ENCODE data around the gene RABEP2. TPM values are rescaled to one million over a fixed set of nuclear protein-coding genes. Genes with fewer than 3 reads are reported as not detected.
"Not testable (repeated sequence)": the region's sequence is repeated elsewhere in the genome, so short reads cannot be mapped to it uniquely, and the experiment has no call there.

Gene RABEP2
- total RNA-seq, 1 experiment from 2014 or later: 48.5 TPM

- H2AFZ ChIP-seq: no peak overlapping the region
- no peaks in the 10 kb centered on the region for H3K9me2 ChIP-seq (ENCODE audit: insufficient read depth)
- DNase-seq: no peak
- no peaks in the 10 kb centered on the region for H3K27me3 ChIP-seq (ENCODE audit: insufficient read depth, low read depth)
- peaks cover 14% of the 10 kb centered on the region; the same call in 1 of the 2 replicates for H4K20me1 ChIP-seq (ENCODE audit: insufficient read depth)
- intact Hi-C loops (cut with micrococcal nuclease; ENCODE audit: unreplicated experiment): no loop called here
- CTCF ChIA-PET: no interaction called here
- H3K4me3 ChIP-seq: no peak overlapping the region
- peaks cover 6% of the 10 kb centered on the region; the same call in 1 of the 2 replicates for H3F3A ChIP-seq (ENCODE audit: insufficient read depth, low read depth)
- BruUV-seq (replicated peaks): no TSS peak
- peaks cover 17% of the 10 kb centered on the region for H3K79me2 ChIP-seq (ENCODE audit: low read depth)
- H3K27ac ChIP-seq: no peak overlapping the region
- POLR2A ChIA-PET (ENCODE audit: unreplicated experiment): interaction anchor here (0.6 kb wide), 1 partner anchor 82 kb away, joined by 3 read pairs; the partner anchor contains the start of gene NFATC2IP
- H3K4me2 ChIP-seq: no peak overlapping the region
- peaks cover 11% of the 10 kb centered on the region for H3K4me1 ChIP-seq (replicated peaks; ENCODE audit: insufficient read depth)
- H3K9me3 ChIP-seq (ENCODE audit: insufficient read depth, low read depth): no peaks in the 10 kb centered on the region
- TF ChIP-seq CTCF (conservative IDR thresholded peaks at IDR 0.05) (no peak), EZH2 (IDR thresholded peaks at IDR 0.05; ENCODE audit: low read depth) (no peak)
- 0 out of 2 replicates have a peak, but pooled peaks cover 11% of the 10 kb centered on the region for H3K36me3 ChIP-seq (ENCODE audit: low read depth)
Measured at GRCh38 chr16:28869201-28869600, 55.8 kb downstream of the RABEP2 start.

- intact Hi-C loops (cut with micrococcal nuclease; ENCODE audit: unreplicated experiment); H3K4me3 ChIP-seq; H3F3A ChIP-seq (ENCODE audit: insufficient read depth, low read depth); H3K27me3 ChIP-seq (ENCODE audit: insufficient read depth, low read depth); H2AFZ ChIP-seq; H3K9me3 ChIP-seq (ENCODE audit: insufficient read depth, low read depth); BruUV-seq (replicated peaks); H3K4me2 ChIP-seq; H3K27ac ChIP-seq; H3K9me2 ChIP-seq (ENCODE audit: insufficient read depth); DNase-seq: not testable (repeated sequence)
- ChIA-PET POLR2A (ENCODE audit: unreplicated experiment) (interaction anchor here (0.7 kb wide), 1 partner anchor 19 kb away, joined by 8 read pairs; no protein-coding TSS in a partner anchor), CTCF (interaction anchor here (0.5 kb wide), 1 partner anchor 135 kb away, joined by 4 read pairs; no protein-coding TSS in a partner anchor)
- Histone ChIP-seq H3K4me1 (replicated peaks; ENCODE audit: insufficient read depth) (peaks cover 11% of the 10 kb centered on the region), H4K20me1 (ENCODE audit: insufficient read depth) (peaks cover 14% of the 10 kb centered on the region; the same call in 1 of the 2 replicates), H3K79me2 (ENCODE audit: low read depth) (peaks cover 29% of the 10 kb centered on the region), H3K36me3 (ENCODE audit: low read depth) (0 out of 2 replicates have a peak, but pooled peaks cover 11% of the 10 kb centered on the region)
Measured at GRCh38 chr16:28867646-28868045, 57.4 kb downstream of the RABEP2 start.

GRCh38 chr16:28867241-28867640 lies 57.8 kb downstream of the RABEP2 start:
- no peak overlapping the region for H3K27ac ChIP-seq
- TF ChIP-seq CTCF (conservative IDR thresholded peaks at IDR 0.05) (no peak), EZH2 (IDR thresholded peaks at IDR 0.05; ENCODE audit: low read depth) (no peak)
- no TSS peak for BruUV-seq (replicated peaks)
- intact Hi-C loops (cut with micrococcal nuclease; ENCODE audit: unreplicated experiment): no loop called here
- 0 out of 2 replicates have a peak, but pooled peaks cover 11% of the 10 kb centered on the region for H3K36me3 ChIP-seq (ENCODE audit: low read depth)
- H3K79me2 ChIP-seq (ENCODE audit: low read depth): peaks cover 33% of the 10 kb centered on the region
- peaks cover 7% of the 10 kb centered on the region; the same call in 1 of the 2 replicates for H3F3A ChIP-seq (ENCODE audit: insufficient read depth, low read depth)
- peaks cover 11% of the 10 kb centered on the region; the same call in 1 of the 2 replicates for H4K20me1 ChIP-seq (ENCODE audit: insufficient read depth)
- ChIA-PET POLR2A (ENCODE audit: unreplicated experiment) (interaction anchor here (0.7 kb wide), 1 partner anchor 20 kb away, joined by 8 read pairs; no protein-coding TSS in a partner anchor), CTCF (interaction anchor here (0.5 kb wide), 1 partner anchor 136 kb away, joined by 4 read pairs; no protein-coding TSS in a partner anchor)
- H3K9me2 ChIP-seq (ENCODE audit: insufficient read depth): no peaks in the 10 kb centered on the region
- H3K4me3 ChIP-seq: no peak overlapping the region
- no peak overlapping the region for H2AFZ ChIP-seq
- H3K9me3 ChIP-seq (ENCODE audit: insufficient read depth, low read depth): no peaks in the 10 kb centered on the region
- no peak overlapping the region for H3K4me2 ChIP-seq
- peaks cover 14% of the 10 kb centered on the region for H3K4me1 ChIP-seq (replicated peaks; ENCODE audit: insufficient read depth)
- H3K27me3 ChIP-seq (ENCODE audit: insufficient read depth, low read depth): no peaks in the 10 kb centered on the region
- no peak for DNase-seq

Data from PC-9 (cell line).